ENCODE data around the gene NTSR1.

The NTSR1 gene

GRCh38 chr20:62772990-62773844 is 64.6 kb downstream of the NTSR1 start:
- no peak for DNase-seq

DNA sequence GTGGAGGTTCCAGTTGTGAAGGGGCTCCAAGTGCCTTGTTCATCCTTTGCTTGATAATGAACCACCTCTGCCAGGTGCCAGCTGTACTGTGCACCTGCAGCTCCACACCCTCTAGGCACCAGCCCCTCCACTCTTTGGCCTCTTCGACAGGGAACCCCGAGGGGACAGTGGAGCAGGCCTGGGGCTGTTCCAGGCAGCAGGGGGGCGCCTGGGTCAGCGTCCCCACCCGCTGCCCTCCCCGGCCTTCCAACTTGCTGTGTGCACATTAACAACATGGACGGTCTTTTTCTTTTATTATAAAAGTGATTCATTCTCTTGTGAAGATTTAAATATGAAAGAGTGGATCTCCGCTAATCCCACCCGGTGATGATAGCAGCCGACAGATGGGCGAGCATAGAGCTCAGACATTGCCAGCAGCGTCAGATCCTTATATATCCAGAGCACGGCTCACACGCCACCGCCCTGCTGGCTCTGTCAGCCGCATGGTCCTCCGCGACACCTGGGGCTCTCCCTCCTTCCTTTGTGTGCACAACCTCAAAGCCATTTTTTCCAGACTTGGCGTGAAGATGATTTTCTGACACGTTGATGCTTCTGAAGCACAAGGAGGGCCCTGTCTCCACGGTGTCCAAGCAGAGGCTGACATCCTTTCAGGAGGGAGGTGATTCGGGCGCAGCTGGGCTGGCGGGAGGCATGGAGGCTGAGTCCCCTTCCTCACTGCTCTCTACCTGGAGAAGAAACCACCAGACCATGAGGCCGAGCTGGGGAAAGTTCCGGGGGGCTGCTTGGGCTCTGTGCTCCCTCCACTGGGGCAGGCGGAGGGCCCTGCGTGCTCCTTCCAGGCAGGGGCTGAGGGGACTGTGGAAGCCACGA is 65.4 kb downstream of the NTSR1 start:
- no peak for DNase-seq

GRCh38 chr20:62774762-62775161 is 66.1 kb downstream of the NTSR1 start:
- DNase-seq = no peak

- DNase-seq = no peak
Measured at GRCh38 chr20:62775206-62775605, 66.6 kb downstream of the NTSR1 start.

DNA sequence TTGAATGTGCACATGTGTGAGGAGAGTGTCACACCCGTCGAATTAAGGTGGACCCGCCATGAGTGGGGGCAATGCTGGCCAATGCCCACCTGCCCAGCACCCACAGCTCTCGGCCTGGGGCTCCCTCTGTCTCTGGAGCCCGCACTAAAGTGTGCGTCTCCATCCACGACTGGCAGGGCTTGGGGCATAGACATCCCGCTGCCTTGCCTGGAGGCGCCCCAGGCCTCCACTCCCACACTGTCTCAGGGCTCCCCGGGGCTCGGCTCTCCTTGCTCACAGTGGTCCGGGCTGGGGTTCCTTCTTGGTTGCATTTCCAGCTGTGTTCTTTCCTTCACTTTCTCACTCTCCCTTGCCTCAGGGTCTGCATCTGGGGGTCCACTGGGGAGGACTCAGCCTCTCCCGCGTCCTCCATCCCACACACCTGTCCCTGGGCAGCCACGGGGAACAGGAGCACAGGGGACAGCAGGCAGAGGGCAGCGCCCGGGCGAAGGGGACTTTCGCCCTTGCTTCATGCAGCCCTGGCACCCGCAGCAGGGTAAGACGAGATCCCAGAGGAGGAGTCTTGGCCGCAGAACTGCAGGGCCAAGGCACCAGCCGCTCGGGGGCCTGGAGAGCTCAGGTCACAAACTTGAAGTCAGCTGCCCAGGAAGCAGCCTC is 67.5 kb downstream of the NTSR1 start:
- no peak for DNase-seq

GRCh38 chr20:62776692-62777527 is 68.3 kb downstream of the NTSR1 start:
- peak; percentile 61 for DNase-seq

DNA sequence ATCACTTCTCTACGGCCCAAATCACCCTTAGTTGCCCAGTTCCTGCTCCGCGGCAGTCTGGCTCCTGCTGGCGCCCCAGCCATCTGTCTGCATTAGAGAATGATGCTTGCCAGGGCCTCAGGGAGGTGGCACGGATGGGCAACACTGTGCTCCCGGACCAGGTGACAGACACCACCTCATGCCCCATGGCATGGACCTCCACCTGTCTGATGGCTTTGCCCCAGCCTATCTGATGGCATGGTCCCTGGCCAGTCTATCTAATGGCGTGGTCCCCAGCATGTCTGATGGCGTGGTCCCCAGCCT is 68.8 kb downstream of the NTSR1 start:
- DNase-seq = peak; percentile 20

- no peak for DNase-seq
Measured at GRCh38 chr20:62778058-62778457, 69.4 kb downstream of the NTSR1 start.

- DNase-seq = peak; percentile 32
Measured at GRCh38 chr20:62778601-62779416, 70.2 kb downstream of the NTSR1 start.

GRCh38 chr20:62779417-62779685 is 70.7 kb downstream of the NTSR1 start:
- no peak for DNase-seq

DNA sequence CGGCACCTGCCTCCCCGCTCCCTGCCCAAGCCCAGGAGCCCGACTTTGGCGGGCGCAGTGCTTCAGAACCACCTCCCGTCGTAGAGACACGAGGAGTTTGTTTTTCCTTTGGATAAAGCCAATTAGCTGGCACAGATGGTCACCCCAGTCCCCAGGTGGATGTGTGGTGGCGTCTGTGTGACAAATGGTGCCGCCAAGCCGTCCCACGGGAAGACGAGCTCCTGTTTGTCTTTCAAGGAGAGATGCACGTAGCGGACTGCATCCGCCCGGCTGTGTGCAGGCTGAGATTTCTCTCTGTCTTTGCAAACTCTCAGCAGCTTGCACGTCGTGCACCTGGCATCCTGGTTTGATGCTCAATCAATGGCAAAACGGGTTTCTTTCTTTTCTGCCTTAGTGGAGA is 71.6 kb downstream of the NTSR1 start:
- no peak for DNase-seq

DNA sequence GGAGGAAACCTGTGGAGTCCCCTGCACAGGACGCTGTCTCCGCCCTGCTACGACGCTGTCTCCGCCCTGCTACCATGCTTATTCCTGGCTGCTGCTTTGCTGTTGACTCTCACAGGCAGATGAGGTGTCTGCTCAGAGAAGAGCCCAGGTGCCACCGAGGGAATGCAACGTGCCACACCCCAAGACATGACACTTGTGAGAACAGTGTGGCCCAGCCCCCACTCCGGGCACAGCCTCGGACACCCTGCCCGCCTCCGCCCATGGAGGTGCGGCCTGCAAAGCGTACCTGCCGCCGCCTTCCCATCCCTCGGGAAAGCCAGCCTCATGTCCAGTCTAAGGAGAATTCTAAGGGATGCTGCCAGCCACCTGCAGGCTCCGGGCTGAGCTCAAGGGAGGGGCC is 72.1 kb downstream of the NTSR1 start:
- DNase-seq = no peak

- no peak for DNase-seq
Measured at GRCh38 chr20:62782149-62782892, 73.7 kb downstream of the NTSR1 start.

DNA sequence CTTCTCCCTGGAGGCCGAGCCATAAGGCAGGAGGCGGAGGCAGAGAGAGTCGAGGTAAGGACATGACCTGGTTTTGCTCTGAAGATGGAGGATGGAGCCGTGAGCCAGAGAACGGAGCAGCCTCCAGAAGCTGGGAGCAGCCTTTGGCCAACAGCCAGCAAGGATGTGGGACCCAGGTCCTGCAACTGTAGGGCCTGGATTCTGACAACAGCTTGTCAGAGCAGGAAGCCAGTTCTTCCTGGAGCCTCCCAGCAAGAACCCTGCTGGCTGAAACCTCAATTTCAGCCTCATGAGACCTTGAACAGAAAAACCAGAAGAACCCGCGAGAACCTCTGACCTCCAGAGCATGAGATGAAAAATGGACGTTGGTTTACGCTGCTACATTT is 74.2 kb downstream of the NTSR1 start:
- DNase-seq = no peak

GRCh38 chr20:62784497-62784896 is 75.9 kb downstream of the NTSR1 start:
- DNase-seq = no peak

DNA sequence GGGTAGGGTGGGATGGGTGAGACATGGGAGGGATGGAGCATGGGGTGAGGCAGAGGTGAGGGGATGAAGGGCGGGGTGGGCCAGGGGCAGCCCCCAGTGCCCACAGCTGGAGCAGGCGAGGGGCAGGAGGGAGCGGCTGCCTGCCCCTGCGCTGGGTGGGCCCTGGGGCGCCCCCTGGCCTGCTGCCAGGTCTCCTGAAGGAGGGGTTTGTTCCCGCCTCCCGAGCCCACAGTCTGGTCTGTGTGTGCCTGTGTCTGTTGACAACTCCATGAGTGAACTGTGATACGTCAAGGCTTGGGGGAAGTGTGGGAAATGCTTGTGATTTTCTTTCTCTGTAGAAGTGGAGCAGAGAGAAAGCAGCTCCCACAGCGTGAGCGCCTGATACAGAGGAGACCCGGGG is 76.8 kb downstream of the NTSR1 start:
- no peak for DNase-seq

GRCh38 chr20:62786157-62786556 is 77.5 kb downstream of the NTSR1 start:
- no peak for DNase-seq

DNA sequence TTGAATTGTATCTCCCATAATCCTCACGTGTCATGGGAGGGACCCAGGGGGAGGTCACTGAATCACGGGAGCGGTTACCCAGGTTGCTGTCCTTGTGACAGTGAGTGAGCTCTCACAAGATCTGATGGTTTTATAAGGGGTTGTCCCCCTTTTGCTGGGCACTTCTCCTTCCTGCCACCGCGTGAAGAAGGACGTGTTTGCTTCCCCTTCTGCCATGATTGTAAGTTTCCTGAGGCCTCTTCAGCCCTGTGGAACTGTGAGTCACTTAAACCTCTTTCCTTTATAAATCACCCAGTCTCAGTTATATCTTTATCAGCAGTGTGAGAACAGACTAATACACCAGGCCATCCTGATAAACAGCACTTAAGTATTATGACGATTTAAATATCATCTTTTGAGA is 78.7 kb downstream of the NTSR1 start:
- DNase-seq = no peak

DNA sequence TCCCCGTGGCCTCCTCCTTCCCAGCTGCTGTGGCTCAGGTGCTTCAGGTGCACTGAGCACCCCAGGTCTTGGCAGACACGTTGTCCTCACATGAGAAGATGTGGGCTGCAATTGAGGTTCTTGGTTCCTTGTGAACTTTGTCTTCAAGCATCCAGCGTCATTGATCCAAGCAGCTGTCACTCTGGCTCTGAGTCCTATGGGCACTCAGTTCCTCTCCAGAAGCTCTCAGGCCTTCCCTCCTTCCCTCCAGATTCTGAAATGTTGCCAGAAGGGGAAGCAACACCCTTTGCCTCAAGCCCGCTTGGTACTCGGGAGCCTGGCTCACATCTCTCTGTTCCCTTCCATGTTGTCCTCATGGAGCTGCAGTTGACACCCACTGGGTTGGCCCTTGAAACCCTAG is 79.2 kb downstream of the NTSR1 start:
- DNase-seq = no peak

DNA sequence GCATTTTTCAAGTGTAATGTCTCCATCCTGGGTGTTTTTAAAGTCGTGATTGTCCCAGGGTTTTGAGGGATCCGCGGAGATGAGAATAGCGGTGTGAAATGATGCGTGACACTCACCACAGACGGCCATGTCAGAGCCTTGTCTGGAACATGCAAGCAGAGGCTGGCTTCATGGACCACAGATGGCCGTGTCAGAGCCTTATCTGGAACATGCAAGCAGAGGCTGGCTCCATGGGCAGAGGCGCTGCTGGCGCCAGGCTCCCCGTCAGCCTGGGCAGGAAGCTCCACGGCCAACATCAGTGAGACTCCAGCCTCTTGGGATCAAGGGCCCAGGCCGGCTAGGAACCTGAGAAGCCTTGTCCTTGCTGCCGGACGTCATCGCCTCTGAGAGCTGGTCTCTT is 80.0 kb downstream of the NTSR1 start:
- DNase-seq = no peak

DNA sequence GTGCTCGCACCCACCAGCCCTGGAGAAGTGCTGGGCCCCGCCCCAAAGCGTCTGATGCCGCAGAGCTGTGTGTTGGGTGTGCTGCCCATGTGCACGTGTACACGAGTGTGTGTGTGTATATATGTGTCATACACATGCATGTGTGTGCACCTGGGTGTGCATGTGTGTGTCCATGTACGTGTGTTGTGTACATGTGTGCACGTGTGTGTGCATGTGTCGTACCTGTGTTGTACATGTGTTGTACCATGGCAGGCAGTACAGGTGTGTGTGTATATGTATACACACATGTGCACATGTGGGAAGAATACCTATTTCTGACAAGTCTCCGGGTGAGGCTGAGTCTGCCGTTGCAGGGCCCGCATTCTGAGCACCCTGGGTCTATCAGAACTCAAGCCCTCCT is 81.4 kb downstream of the NTSR1 start:
- no peak for DNase-seq
